Fibroblast of lung (primary cell): ENCODE data around the gene DLD. TPM values are rescaled to one million over a fixed set of nuclear protein-coding genes. Genes with fewer than 3 reads are reported as not detected.

Experiments used
- DNase-seq, 2 donors: peaks; one replicate each; pipeline versions ENCODE4 v3.0.0 to v3.0.0-alpha.2; 2010; ENCODE audit warnings: low read depth in 2 of 2
- H2AFZ ChIP-seq: 2 replicates; pipeline ENCODE4 v1.5.1; 2012; ENCODE audit warnings: low read length, control low read depth, inconsistent platforms
- H3K27ac ChIP-seq: 2 replicates; pipeline ENCODE4 v1.5.1; 2011; ENCODE audit warnings: low read length, control low read depth; ENCODE audit not compliant: insufficient read depth
- H3K27me3 ChIP-seq: 2 replicates; pipeline ENCODE4 v1.5.1; 2011; ENCODE audit warnings: mild to moderate bottlenecking, low read length; ENCODE audit not compliant: control insufficient read depth, insufficient read depth
- H3K36me3 ChIP-seq: 2 replicates; pipeline ENCODE4 v1.5.1; 2011; ENCODE audit warnings: low read length; ENCODE audit not compliant: control insufficient read depth, insufficient read depth
- H3K4me1 ChIP-seq: 2 replicates; pipeline ENCODE4 v1.5.1; 2011; ENCODE audit warnings: low read length; ENCODE audit not compliant: control insufficient read depth, insufficient read depth; ENCODE audit errors: extremely low read depth
- H3K4me2 ChIP-seq: 2 replicates; pipeline ENCODE4 v1.5.1; 2011; ENCODE audit warnings: low read length, control low read depth; ENCODE audit not compliant: insufficient read depth; ENCODE audit errors: extremely low read depth
- H3K4me3 ChIP-seq, 4 experiments: fragments of 200-600 bp in 1 of 4; sonication (generic) in 1 of 4; replicated peaks in 1 of 4; 2 replicates each; pipeline ENCODE4 v1.5.1; 2011 to 2016; ENCODE audit warnings: low read length in 4 of 4, low read depth in 3 of 4, mild to moderate bottlenecking in 3 of 4, control low read depth in 2 of 4, inconsistent platforms in 1 of 4, mixed read lengths in 1 of 4; ENCODE audit not compliant: insufficient read depth in 1 of 4; ENCODE audit errors: control extremely low read depth in 1 of 4
- H3K79me2 ChIP-seq: 2 replicates; pipeline ENCODE4 v1.5.1; 2012; ENCODE audit warnings: mild to moderate bottlenecking, low read length, inconsistent platforms; ENCODE audit not compliant: control insufficient read depth, insufficient read depth
- H3K9ac ChIP-seq: 2 replicates; pipeline ENCODE4 v1.5.1; 2011; ENCODE audit warnings: mild to moderate bottlenecking, low read length, control low read depth; ENCODE audit not compliant: insufficient read depth
- H3K9me3 ChIP-seq: 2 replicates; pipeline ENCODE4 v1.5.1; 2012; ENCODE audit warnings: low read depth, low read length; ENCODE audit not compliant: control insufficient read depth, insufficient read depth
- H4K20me1 ChIP-seq: 2 replicates; pipeline ENCODE4 v1.5.1; 2011; ENCODE audit warnings: low read length; ENCODE audit not compliant: control insufficient read depth, insufficient read depth; ENCODE audit errors: extremely low read depth
- EZH2 ChIP-seq: IDR thresholded peaks from 2 replicates; pipeline ENCODE4 v1.5.1; 2012; ENCODE audit warnings: low read length, control low read depth, mild to moderate bottlenecking; ENCODE audit errors: missing control alignments
- polyA plus RNA-seq, 2 donors: library from polyadenylated mRNA; depleted of rRNA in 1 of 2; stranded (reverse) in 1 of 2; unstranded in 1 of 2; fragments of >200 nt; gene quantifications; 2 replicates each; pipeline ENCODE4 v1.2.1, GENCODE V29; 2011 to 2012; ENCODE audit warnings: missing spikeins in 1 of 2
- total RNA-seq: library from RNA; depleted of rRNA; stranded (reverse); fragments of >200 nt; gene quantifications from 2 replicates; pipeline ENCODE4 v1.2.1, GENCODE V29; 2014
- TF ChIP-seq, protein P1 (sequence below), 2 donors: IDR thresholded peaks in 1 of 2; conservative IDR thresholded peaks in 1 of 2; 1 replicate in 1 of 2; 2 replicates in 1 of 2; pipeline ENCODE4 v1.5.1; 2011 to 2012; ENCODE audit warnings: low read length in 2 of 2, control low read depth in 1 of 2, inconsistent platforms in 1 of 2, low read depth in 1 of 2, mild to moderate bottlenecking in 1 of 2

Gene DLD
- total and polyA plus RNA-seq, 2 donors (not counting 1 experiment from before 2014, with no cell fraction given) = 48.6 to 160 TPM

DNA sequence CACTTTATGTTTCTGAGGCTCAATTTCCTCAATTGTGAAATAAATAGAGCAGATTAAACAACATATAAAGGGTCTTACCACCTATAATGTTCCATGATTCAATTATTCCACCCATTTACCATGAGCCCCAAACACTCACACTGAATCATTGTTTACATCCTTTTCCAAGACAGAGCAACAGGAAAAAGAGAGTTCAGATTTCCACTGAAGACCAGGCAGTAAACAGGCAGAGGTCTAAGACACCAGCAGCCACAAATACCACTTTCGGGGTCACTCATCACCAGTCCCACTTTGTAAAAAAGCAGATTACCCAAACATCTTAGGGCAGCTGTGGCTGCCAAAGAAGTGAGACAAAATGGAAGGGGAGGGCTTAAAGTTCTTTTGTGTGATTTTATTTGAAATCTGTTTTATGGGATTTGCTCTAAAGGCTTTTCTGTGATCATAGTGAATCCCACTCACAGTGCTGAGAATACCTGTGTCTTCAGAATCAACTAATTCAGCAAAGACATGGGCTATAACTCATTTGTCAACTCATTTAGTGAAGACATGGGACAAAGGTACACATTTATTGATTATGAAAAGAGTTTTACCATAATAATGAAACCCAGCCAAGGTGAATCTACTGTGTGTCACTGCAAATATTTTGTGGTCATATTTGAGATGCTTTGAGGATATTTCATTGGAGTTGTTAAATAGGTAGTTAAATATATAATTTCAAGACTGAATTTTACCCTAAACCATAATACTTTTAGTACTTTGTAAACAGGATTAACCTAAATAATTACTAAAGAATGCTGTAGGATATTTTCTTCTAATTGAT is 24.8 kb upstream of the DLD start:
- H3K4me3 ChIP-seq = no peak overlapping the region
- TF ChIP-seq, protein P1, sequence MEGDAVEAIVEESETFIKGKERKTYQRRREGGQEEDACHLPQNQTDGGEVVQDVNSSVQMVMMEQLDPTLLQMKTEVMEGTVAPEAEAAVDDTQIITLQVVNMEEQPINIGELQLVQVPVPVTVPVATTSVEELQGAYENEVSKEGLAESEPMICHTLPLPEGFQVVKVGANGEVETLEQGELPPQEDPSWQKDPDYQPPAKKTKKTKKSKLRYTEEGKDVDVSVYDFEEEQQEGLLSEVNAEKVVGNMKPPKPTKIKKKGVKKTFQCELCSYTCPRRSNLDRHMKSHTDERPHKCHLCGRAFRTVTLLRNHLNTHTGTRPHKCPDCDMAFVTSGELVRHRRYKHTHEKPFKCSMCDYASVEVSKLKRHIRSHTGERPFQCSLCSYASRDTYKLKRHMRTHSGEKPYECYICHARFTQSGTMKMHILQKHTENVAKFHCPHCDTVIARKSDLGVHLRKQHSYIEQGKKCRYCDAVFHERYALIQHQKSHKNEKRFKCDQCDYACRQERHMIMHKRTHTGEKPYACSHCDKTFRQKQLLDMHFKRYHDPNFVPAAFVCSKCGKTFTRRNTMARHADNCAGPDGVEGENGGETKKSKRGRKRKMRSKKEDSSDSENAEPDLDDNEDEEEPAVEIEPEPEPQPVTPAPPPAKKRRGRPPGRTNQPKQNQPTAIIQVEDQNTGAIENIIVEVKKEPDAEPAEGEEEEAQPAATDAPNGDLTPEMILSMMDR (conservative IDR thresholded peaks at IDR 0.05 in 1 of 2, IDR thresholded peaks at IDR 0.05 in 1 of 2; ENCODE audit: low read depth in 1 of 2, low read length in 2 of 2) = no peak
- no peak for TF ChIP-seq EZH2
- DNase-seq = no peak
- H3K79me2 ChIP-seq = no peaks in the 10 kb centered on the region
- H3K27ac ChIP-seq = no peak overlapping the region
- H3K4me1 ChIP-seq = no peaks in the 10 kb centered on the region
- no peaks in the 10 kb centered on the region for H3K36me3 ChIP-seq
- H3K9ac ChIP-seq = no peak overlapping the region
- no peak overlapping the region for H3K4me2 ChIP-seq
- H4K20me1 ChIP-seq = no peaks in the 10 kb centered on the region
- H3K27me3 ChIP-seq = no peaks in the 10 kb centered on the region
- H2AFZ ChIP-seq = no peak overlapping the region
- no peaks in the 10 kb centered on the region for H3K9me3 ChIP-seq

DNA sequence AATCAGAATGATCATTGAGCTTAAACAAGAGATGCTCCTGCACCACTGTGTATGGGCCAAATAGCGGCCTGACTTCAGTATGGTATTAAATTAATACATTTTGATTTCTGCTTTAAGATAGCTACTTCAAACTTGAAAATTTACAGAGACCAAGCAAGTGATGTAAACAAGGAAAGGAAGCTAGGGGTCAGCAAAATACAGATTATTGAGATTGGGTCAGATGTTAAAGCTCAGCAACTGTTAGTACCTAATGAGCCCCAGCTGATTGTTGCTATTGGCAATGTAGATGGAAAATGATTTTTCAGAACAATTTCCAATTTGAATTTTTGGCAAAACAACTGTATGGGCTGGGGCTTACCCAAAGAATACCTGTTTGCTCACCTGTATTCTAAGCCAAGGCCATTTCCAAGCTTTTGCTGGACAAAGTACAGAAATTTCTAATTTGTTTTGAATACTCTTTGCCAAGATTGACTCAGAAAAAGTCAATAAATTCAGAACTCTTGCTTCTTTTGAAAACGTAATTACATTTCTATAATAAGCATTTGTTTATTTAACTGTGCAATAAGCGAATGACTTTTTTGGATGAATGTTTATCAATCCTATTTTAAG is 23.0 kb upstream of the DLD start:
- no peak overlapping the region for H3K9ac ChIP-seq
- no peak overlapping the region for H3K4me2 ChIP-seq
- H3K27ac ChIP-seq = no peak overlapping the region
- TF ChIP-seq, protein P1 (conservative IDR thresholded peaks at IDR 0.05 in 1 of 2, IDR thresholded peaks at IDR 0.05 in 1 of 2; ENCODE audit: low read depth in 1 of 2, low read length in 2 of 2) = no peak
- no peak for TF ChIP-seq EZH2
- no peaks in the 10 kb centered on the region for H3K4me1 ChIP-seq
- no peaks in the 10 kb centered on the region for H3K79me2 ChIP-seq
- DNase-seq = no peak
- no peaks in the 10 kb centered on the region for H3K27me3 ChIP-seq
- H3K9me3 ChIP-seq = no peaks in the 10 kb centered on the region
- no peaks in the 10 kb centered on the region for H4K20me1 ChIP-seq
- H2AFZ ChIP-seq = no peak overlapping the region
- no peak overlapping the region for H3K4me3 ChIP-seq
- no peaks in the 10 kb centered on the region for H3K36me3 ChIP-seq

DNA sequence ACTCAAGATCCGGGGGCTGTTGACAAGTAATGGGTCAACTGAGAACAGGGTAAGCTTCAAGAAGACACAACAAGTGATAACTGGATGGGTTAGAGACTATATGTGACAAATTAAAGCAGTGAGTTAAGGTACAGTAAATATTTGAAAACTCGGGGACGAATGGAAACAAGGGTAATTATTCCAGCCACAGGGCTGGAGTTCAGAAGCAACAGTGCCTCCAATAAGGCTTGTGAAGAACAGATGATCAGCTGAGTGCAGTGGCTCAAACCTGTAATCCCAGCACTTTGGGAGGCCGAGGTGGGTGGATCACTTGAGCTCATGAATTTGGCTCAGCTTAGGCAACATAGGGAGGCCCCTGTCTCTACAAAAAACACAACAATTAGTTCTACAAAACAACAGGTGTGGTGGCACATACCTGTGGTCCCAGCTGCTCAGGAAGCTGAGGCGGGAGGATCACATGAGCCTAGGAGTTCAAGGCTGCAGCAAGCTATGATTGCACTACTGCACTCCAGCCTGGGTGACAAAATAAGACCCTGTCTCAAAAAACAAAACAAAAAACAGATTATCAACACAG is 20.5 kb upstream of the DLD start:
- H3K4me2 ChIP-seq = no peak overlapping the region
- no peaks in the 10 kb centered on the region for H4K20me1 ChIP-seq
- H3K79me2 ChIP-seq = no peaks in the 10 kb centered on the region
- H3K27ac ChIP-seq = no peak overlapping the region
- H2AFZ ChIP-seq = no peak overlapping the region
- H3K9ac ChIP-seq = no peak overlapping the region
- H3K4me1 ChIP-seq = no peaks in the 10 kb centered on the region
- no peak for DNase-seq
- no peaks in the 10 kb centered on the region for H3K36me3 ChIP-seq
- H3K9me3 ChIP-seq = no peaks in the 10 kb centered on the region
- H3K27me3 ChIP-seq = no peaks in the 10 kb centered on the region
- no peak overlapping the region for H3K4me3 ChIP-seq
- no peak for TF ChIP-seq EZH2
- TF ChIP-seq, protein P1 (conservative IDR thresholded peaks at IDR 0.05 in 1 of 2, IDR thresholded peaks at IDR 0.05 in 1 of 2; ENCODE audit: low read depth in 1 of 2, low read length in 2 of 2) = no peak
